GM18858 (cell line): ENCODE data around the gene CGGBP1.

Experiments
- ATAC-seq: cut with Tn5 transposase; IDR thresholded peaks from one replicate; pipeline ENCODE4 v1.9.1; 2021; ENCODE audit not compliant: unreplicated experiment

The CGGBP1 gene

GRCh38 chr3:88058581-88059379, at the start of gene CGGBP1, which contains the start of gene ZNF654:
CGGBP1 (minus strand) TSS chr3:88059005; CDS start chr3:88055976, 3,029 bp downstream.
ZNF654 (plus strand) TSS chr3:88059255; CDS start chr3:88059320, 65 bp downstream.
- peak; percentile 91 for ATAC-seq

- no peak for ATAC-seq
These were observed 46.5 kb upstream of the CGGBP1 start for GRCh38 chr3:88105325-88105724.

- ATAC-seq = peak; percentile 82
These were observed 42.3 kb upstream of the CGGBP1 start for GRCh38 chr3:88101142-88101541.

GRCh38 chr3:88093266-88093665, 34.5 kb upstream of the CGGBP1 start:
- no peak for ATAC-seq

GRCh38 chr3:88092270-88092669, 33.5 kb upstream of the CGGBP1 start:
- no peak for ATAC-seq

GRCh38 chr3:88090681-88091080, 31.9 kb upstream of the CGGBP1 start:
- no peak for ATAC-seq

- no peak for ATAC-seq
These were observed 25.3 kb upstream of the CGGBP1 start for GRCh38 chr3:88084097-88084501.

GRCh38 chr3:88082854-88083253, 24.0 kb upstream of the CGGBP1 start:
- no peak for ATAC-seq

- ATAC-seq = no peak
These were observed 20.1 kb upstream of the CGGBP1 start for GRCh38 chr3:88078932-88079331.

- ATAC-seq = no peak
These were observed 17.9 kb upstream of the CGGBP1 start for GRCh38 chr3:88076712-88077111.

GRCh38 chr3:88075497-88075896, 16.7 kb upstream of the CGGBP1 start:
- no peak for ATAC-seq

GRCh38 chr3:88075072-88075471, 16.3 kb upstream of the CGGBP1 start:
- no peak for ATAC-seq

GRCh38 chr3:88061746-88062145, 2.9 kb upstream of the CGGBP1 start:
- no peak for ATAC-seq

- ATAC-seq = no peak
These were observed 770 bp upstream of the CGGBP1 start for GRCh38 chr3:88059380-88060170.

- ATAC-seq = no peak
These were observed 562 bp downstream of the CGGBP1 start for GRCh38 chr3:88058306-88058580.

GRCh38 chr3:88057630-88058305, 1.0 kb downstream of the CGGBP1 start:
- no peak for ATAC-seq

GRCh38 chr3:88046766-88047165, 12.0 kb downstream of the CGGBP1 start:
- ATAC-seq = no peak

GRCh38 chr3:88044411-88044810, 14.4 kb downstream of the CGGBP1 start:
- ATAC-seq = no peak

GRCh38 chr3:88041005-88041404, 17.8 kb downstream of the CGGBP1 start:
- ATAC-seq = no peak

- no peak for ATAC-seq
These were observed 18.3 kb downstream of the CGGBP1 start for GRCh38 chr3:88040529-88040928.

- ATAC-seq = no peak
These were observed 20.2 kb downstream of the CGGBP1 start for GRCh38 chr3:88038566-88038965.

- no peak for ATAC-seq
These were observed 22.6 kb downstream of the CGGBP1 start for GRCh38 chr3:88036221-88036620.
